Activated CD4-positive, alpha-beta T cell treated with anti-CD3 and anti-CD28 coated beads, Interleukin-2, Interleukin-6, amounts not matched to agents 100 ng/mL and 50 ng/mL, durations not matched to agents 16 hours and 8 hours (primary cell): ENCODE measurements around the gene GMDS.
A peak's percentile ranks its signal among the peaks of the same experiment; 100 is the strongest.

Source experiments
- DNase-seq: peaks from one replicate; pipeline ENCODE4 v3.0.0-alpha.2; 2020

Gene GMDS

DNA sequence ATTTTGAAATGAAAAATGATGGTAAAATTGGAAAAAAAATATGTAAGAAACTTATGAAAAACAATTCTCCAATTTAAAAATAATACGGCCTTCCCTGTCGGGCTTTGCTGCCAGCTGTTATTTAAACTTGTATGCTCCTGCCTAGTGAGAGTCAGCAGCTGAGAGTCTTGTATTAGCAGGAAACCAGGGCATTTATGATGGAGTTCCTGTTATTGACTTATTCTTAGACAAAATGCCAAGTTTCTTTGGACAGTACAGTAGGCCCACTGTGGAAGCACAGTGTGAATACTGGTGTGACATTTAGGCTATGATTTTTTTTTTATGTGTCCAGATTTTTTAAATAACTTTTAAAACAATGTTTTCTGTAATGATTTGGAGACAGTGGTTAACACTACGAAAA lies 42.1 kb downstream of the GMDS start:
- DNase-seq = no peak

DNA sequence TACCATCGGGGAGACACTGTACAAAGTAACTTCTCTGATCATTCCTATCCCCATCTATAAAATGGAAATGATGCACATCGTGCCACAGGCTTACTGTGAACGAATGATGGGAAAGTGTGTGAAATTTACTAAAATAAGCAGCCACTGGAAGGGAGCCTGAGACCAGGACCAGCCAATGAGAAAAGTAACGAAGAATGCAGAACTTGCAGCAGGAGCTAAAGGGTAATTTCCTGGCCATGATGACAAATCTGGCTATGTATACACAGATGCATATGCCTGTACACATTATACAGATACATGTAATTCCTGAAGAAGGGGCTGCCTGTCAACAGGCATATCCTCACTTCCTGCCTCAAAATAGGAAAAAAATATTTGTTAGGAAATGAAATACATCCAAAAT lies 47.4 kb downstream of the GMDS start:
- DNase-seq = no peak

- DNase-seq = no peak
Observed at GRCh38 chr6:2197177-2197671, 48.2 kb downstream of the GMDS start.

DNA sequence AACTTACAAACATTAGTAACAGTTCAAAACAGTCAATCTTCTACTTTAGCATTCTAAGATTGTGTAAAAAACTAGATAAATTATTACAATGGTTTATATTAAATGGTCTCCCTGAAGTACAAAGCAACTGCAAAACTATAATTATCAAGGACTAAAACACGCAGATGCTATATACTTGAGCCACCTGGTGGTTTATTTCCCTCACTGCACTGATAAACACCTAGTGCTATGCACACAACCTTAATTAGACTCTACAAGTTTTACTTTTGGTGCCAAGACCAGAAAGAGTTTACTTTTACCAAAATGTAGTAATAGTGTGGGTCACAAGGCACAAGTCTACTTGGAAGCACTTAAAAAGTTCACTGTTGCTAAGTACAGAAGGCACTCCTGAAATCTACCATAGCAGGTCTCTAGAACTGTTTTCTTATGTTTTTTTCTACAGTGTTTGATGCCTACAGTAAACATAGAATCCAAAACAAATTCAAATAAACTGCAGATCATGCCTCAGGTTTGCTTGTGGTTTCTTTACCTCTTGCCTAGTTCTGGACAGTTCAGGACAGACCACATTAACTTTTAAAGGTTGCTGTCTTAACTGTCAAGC lies 49.2 kb downstream of the GMDS start:
- peak; percentile 56 for DNase-seq

- no peak for DNase-seq
Observed at GRCh38 chr6:2194643-2195042, 50.8 kb downstream of the GMDS start.

DNA sequence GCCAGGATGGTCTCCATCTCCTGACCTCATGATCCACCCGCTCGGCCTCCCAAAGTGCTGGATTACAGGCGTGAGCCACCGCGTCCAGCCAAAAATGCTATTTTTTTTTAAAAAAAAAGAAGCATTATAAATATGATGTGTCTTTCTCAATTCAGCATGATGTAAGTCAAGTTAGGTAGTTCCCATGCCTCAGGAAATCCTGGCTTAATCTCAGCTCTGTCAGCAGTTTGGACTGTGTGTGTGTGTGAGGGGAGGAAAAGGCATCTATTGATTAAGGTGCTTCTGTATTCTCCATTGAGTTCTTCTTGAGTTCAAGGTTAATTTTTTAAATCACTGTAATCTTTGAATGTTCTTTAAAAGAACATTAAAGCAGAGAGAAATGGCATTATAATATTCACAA lies 51.5 kb downstream of the GMDS start:
- DNase-seq = no peak

- DNase-seq = no peak
Observed at GRCh38 chr6:2192976-2193375, 52.4 kb downstream of the GMDS start.

DNA sequence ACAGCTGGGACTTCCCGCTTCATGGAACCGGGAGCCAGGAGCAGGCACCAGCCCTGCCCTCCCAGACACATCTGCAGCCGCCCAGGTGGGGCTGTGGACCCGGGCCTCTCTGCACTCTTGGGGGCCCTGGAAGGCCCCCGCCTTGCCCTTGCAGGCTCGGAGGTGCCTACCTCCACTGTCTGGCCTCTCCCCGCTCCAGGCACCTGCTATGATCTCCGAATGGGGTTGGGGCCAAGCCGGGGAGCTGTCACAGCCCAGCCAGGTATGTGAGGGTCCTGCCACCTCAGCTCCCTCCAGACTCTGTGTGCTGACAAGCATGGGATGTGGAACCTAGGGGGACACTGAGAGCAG lies 54.0 kb downstream of the GMDS start:
- no peak for DNase-seq

DNA sequence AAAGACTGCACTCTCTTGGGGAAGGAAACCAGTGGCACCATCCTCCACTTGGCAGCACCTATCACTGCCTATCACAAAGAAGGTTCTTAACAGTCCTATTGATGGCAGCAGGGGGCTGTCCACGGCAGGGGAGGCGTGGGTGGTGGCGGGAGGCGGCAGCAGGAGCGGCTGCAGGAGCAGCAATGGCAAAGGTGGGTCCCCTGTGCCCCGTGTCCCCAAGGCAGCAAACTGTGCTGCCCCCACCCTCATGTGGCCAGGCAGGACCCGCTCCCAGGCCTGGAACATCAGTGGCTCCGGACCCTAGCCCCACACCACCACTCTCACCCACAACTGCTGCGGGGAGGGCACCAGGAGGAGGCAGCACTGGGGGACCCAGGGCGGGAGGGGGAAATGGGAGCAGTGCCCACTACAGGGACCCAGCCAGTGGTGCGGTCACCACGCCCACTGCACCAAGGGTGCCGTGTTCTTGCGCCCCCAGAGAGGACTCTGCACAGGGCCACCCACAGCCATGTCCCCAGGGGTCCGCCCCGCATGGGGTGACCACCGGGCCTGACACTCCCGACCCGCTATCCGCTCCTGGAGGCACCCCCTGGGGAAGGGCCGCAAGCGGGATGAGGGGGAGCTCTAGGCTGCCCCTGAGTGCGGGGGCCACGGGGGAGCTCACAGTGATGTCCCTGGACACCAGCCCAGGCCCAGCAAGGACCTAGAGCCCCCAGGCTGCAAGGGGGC lies 54.6 kb downstream of the GMDS start:
- DNase-seq = no peak

DNA sequence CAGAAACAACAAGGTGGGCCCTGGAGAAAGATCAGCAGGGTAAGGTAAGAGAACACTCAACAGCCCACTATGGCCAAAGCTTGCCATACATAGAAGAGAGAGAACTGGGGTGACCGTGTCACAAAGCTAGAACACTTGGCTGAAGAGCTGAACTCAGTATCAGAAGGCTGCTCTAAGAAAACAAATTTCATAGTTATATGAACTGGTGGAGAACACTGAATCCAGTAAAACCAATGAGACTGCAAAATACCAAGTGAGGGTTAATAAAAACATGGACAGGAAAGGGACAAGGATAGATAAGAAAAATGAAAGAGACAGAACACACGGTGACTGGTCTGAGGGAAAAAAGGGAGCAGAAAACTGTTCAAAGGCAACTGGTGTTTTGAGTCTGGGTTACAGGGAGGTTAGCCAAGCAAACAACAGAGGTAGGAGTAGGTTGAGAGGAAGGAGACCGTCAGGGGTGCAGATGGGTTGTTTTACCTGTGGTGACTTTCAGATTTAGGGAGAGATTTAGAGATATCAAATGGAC lies 56.5 kb downstream of the GMDS start:
- no peak for DNase-seq

DNA sequence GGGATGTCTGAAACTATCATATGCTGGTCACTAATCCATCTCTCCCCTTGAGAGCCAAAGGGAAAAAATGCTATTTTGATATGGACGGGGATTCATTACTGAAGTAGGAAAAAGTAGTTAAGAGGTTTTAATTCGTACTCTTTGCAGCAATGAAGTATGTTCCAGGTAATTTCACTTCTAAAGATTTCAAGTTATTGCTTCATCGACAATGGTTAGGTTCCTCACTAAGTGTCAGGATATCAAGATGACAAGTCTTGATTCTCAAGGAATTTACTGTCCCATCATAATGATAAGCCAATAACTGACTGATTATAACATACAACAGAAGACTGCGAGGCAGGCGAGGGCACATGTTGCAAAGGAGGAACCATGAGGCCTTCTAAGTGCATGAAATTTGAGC lies 57.0 kb downstream of the GMDS start:
- DNase-seq = no peak

GRCh38 chr6:2187826-2188225 lies 57.6 kb downstream of the GMDS start:
- DNase-seq = no peak

DNA sequence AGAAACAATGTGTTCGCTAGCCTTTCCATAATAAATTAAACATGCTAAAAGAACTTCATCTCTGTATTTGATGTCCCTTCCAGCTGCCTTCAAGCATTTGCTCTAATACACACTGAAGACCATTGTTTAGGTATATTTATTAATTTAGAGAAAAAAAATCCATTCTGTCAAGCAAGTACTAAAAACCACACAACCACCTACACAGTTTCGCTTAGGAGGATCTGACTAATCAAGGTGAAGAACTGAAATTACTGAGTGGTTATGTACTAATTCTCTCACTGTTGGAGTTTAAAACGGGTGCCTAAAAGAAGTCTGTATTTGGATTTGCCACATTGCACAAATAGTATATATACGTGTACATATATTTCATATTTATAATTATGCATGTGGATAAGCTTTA lies 58.9 kb downstream of the GMDS start:
- peak; percentile 55 for DNase-seq

GRCh38 chr6:2185466-2185865 lies 59.9 kb downstream of the GMDS start:
- DNase-seq = no peak

DNA sequence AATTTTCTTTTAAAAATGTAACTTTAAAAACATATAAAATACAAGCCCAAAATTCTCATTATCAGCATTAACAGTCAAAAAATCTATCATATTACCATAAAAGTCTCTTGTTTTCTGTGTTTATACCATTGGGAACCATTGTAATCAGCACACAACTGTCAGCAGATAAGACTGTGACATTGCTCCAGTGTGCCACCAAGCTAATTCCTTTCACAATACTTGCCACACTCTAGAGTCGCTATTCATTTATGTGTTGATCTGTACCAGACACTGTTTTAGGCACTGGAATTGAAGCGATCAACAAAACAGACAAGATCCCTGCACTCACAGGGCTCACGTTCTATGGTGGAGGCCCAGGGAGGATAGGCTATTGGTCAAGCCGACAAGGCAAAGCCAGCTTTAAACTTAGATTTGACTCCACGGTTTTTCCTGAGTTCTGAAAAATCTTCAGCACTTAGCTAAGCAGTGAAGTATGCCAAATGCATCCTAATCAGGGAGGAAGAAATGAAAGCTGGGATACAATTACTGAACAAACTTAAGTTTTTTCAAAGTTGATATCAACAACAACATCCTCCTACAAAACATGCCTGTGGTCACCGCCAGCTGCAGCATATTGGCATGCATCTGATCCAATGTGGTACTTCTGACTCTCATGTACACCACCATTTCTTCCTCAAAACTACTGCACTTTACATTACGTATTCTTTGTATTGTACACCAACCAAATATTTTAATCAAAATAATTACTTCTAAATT lies 60.5 kb downstream of the GMDS start:
- no peak for DNase-seq

DNA sequence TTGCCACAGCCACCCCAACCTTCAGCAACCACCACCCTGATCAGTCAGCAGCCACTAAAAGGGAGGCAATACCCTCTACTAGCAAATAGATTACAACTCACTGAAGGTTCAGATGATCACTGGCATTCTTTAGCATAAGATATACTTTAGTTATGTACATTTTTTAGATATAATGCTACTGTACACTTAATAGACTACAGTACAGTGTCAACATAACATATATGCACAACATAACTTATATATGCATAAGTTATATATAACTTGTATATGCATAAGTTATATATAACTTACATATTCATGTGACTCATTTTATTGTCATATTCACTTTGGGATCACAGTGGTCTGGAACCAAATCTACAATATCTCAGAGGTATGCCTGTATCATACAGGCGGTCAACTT lies 61.7 kb downstream of the GMDS start:
- no peak for DNase-seq

- no peak for DNase-seq
Observed at GRCh38 chr6:2183246-2183645, 62.2 kb downstream of the GMDS start.

DNA sequence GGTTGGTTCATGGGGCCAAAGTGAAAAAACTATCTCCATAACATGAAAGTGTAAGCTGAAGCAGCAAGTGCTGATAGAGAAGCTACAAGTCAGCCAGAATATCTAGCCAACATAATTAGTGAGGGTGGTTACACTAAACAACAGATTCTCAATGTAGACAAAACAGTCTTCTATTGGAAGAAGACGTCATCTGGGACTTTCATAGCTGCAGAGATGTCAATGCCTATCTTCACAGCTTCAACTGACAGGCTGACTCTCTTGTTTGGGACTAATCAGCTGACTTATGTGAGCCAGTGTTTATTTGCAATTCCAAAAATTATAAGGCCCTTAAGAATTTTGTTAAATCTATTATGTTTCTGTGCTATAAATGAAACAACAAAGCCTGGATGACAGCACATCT lies 63.2 kb downstream of the GMDS start:
- DNase-seq = no peak

- DNase-seq = no peak
Observed at GRCh38 chr6:2181567-2181966, 63.8 kb downstream of the GMDS start.

DNA sequence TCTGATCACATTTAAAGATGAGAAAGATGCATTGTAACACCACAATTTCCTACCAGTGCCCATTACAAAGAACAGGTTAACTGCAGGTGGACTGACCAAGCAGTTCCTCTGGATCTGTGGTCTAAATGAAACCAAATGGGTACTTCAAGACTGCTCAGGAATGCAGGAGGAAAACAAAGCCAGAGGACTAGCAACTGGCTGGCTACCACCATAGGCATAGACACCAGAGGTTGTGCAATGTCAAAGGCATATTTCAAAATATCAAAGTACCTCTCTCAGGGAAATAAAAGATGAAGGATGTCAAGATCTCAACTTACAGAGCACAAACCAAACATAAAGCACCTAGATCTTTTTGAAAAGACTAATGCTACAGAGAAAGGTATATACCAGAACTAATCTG lies 65.5 kb downstream of the GMDS start:
- no peak for DNase-seq

- no peak for DNase-seq
Observed at GRCh38 chr6:2179241-2179640, 66.2 kb downstream of the GMDS start.

- no peak for DNase-seq
Observed at GRCh38 chr6:2178125-2178524, 67.3 kb downstream of the GMDS start.

DNA sequence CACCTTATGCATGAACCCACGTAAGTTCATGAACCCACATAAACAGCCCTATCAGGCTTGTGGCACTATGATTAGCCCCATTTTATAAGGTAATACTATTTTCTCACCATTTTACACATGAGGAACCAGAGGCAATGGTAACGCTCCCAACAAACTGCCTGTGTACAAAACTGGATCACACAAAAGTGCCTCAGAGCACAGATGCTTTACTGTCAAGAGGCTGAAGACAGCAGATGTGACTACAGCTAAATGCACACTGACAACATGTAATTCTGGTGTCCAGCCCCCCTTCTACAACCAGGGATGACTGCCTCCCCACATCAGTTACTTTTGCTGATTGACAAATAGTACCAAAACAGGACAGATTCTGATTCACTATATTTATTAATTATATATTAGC lies 69.6 kb downstream of the GMDS start:
- no peak for DNase-seq
